GM20431 (cell line): ENCODE data around the gene SGSM1.

Experiments
- in situ Hi-C: fragments of 300-500 bp; cut with MseI, MboI; formaldehyde crosslinking; loops from one replicate; pipeline ENCODE4 v1.15.0; 2020; ENCODE audit warnings: low sequenced_read_pairs; ENCODE audit not compliant: unreplicated experiment

SGSM1 gene

DNA sequence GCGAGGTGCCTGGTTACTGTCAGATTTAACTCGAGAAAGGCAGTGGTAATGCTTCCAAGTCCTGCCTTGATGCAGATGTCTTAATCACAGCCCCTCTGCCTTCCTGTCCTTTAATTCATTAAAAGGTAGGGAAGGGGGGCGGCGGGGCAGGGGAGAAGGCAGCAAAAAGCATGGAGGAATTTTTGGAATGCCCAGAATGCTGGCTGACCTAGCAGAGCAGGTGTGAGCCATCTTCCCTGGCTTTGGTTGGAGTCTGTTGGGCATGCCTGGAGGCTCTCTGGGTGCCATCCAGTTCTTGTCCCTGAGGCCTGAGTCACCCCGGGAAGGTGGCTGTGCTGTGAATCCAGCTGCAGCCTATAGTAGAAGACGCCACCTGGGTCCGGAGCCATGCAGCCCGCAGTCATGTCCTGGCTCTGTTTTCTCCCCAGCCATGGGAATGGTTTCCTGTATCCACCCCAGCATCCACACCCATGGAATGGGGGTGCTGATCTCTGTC lies 162.1 kb downstream of the SGSM1 start:
- in situ Hi-C loops, result no loop called here

DNA sequence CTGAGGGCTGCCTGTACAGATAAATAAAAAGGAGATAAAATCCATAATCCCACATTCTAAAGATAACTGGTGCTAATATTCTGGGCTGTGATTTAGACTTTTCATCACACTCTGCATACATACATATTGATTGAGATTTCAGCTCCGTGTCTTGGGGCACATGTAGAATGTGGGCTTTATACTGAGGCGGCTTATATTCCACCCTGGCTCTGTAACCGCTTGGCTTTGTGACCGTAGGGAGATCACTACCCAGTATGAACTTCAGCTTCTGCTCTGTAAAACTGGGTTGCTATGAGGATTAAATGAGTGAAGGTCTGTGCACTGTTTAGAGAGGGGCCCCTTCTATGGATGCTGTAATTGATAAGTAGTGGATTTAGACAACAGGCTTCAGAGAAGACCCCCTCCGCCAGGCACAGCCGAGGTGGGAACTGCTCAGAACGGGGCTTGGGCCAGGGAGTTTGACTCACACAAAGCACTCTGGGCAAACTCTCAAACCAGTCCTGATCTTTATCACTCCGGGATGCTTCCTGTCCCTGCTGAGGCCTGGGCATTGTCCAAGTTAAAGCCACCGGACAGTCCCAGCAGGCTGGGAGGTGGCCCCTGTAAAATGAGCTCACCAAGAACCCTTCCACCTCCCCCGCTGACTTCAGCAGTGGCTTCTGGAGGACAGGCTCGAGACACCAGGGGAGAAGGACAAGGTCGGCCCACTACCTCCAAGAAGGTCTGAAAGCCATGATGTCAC lies 163.7 kb downstream of the SGSM1 start:
- in situ Hi-C loops, result no loop called here

DNA sequence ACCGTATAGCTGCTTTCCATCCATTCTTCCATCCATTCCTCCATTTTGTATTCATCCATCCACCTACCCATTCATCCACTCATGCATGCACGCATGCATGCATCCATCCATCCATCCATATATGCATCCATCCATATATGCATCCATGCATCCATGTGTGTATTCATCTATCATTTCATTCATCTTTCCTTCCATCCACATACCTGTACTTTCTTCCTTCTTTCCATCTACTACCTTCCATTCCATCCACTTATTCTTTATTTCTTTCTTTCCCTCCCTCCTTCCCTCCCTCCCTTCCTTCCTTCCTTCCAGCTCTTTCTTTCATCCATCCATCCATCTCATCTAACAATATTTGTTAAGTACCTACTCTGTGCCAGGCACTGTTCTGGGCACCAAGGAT lies 166.4 kb downstream of the SGSM1 start:
- in situ Hi-C loops, result no loop called here

DNA sequence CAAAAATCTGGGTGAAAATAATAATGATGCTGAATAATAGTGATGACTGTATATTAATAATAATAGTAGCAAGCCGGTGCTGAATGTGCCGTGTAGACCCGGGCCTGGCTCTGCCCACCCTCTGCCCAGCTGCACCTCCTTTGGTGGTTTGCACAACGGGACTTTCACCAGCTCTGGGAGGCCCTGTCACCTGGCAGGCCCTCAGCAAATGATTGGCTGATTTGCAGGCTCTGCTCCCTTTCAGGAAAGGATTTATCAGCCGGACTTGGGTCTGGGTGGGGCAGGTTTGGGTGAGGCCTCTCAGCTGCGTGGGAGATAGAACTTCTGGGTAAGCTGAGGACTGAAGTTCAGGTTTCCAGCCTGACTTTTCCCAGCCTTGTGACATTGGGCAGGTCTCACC lies 167.9 kb downstream of the SGSM1 start:
- in situ Hi-C loops, result no loop called here

DNA sequence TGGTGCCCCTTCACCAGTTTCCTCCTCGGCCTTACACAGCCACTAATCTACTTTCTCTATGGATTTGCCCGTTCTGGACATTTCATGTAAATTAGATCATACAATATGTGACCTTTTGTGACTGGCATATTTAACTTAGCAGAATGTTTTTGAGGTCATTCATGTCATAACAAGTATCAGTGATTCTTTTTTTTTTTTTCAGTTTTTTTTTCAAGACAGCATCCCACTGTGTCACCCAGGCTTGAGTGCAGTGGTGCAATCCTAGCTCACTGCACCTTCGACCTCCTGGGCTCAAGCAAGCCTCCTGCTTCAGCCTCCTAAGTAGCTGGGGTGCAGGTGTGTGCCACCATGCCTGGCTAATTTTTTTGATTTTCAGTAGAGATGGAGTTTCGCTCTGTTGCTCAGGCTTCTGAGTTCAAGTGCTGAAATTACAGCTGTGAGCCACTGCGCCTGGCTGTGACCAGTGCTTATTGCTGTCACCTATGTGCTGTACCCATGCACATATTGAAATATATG lies 169.2 kb downstream of the SGSM1 start:
- in situ Hi-C loops, result no loop called here

DNA sequence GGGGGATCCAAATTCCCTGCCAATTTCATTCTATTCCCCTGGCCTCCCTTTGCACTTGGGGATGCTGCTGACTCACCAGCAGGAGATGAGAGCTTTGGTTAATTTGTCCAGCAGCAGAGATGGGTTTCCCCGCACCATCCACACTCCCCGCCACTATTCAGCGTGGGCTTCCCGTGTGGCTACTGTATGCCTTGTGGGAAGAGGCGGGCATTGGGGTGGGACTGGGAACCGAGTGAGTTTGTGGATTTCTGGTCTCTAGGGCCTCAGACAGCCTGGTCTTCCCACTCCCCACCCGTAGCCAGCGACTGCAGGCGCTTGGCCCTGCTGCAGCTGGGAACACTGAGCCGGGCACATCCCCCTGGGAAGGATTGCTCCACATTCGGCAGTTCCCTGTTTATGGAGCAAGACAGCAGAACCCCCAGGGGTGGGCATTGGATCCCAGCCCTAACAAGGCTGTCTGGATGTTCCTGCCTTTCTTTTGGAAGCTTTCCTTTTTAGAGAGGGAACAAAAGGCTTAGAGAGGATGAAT lies 169.9 kb downstream of the SGSM1 start:
- in situ Hi-C loops, result no loop called here

DNA sequence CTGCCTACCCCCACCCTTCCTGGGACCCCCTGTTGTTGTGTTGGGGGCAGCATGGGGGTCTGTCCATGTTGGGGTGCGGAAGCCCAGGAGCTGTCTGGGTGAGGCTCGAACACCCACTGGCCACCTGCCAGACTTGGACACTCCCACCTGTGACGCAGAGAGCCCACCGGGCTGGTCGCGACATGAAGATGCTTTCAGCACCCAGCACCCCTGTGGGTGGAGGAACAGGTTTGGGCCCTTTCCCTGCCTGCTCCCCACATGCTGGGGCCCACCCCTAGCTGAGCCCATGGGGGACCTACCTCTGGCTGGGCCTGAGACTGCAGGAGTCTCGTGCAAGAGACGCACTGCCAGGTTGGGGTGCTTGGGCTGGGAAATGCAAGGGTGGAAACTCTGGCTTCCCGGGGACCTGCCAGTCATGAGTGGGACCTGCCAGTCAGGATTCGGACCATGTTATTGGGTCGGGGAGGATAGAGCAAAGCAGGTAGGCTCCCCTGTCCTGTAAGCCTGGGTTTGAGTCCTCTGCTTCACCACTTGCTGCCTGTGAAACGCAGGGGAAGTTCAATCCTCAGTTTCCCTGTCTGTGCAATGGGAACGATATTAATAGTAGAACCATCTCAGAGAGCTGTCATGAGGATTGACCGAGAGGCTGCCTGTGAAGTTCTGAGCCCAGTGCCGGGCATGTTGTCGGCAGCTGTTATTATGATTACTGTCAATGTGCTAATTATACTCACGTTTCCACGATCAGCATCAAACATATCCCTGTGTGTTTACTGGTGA lies 170.6 kb downstream of the SGSM1 start:
- in situ Hi-C loops, result no loop called here
